Suprapubic skin (tissue), 4 donors: Measurements from ENCODE around the gene KCNG1. TPM values are rescaled to one million over a fixed set of nuclear protein-coding genes. Genes with fewer than 3 reads are reported as not detected.

ENCODE experiments used
- DNase-seq, 2 donors: peaks; one replicate each; pipeline ENCODE4 v3.0.0-alpha.2; 2019; ENCODE audit warnings: low spot score in 2 of 2
- H3K27ac ChIP-seq: fragments of 200-600 bp; sonication (generic); one replicate; pipeline ENCODE4 v1.5.1; 2019
- H3K27me3 ChIP-seq: fragments of 200-600 bp; sonication (generic); one replicate; pipeline ENCODE4 v1.5.1; 2019
- H3K36me3 ChIP-seq: fragments of 200-600 bp; sonication (generic); one replicate; pipeline ENCODE4 v1.5.1; 2019
- H3K4me1 ChIP-seq: fragments of 200-600 bp; sonication (generic); one replicate; pipeline ENCODE4 v1.5.1; 2019
- H3K4me3 ChIP-seq: fragments of 200-600 bp; sonication (generic); one replicate; pipeline ENCODE4 v1.5.1; 2019; ENCODE audit warnings: mild to moderate bottlenecking
- H3K9me3 ChIP-seq: fragments of 200-600 bp; sonication (generic); one replicate; pipeline ENCODE4 v1.5.1; 2019
- CTCF ChIP-seq, 2 donors: fragments of 200-600 bp in 1 of 2; fragments of 450-650 bp in 1 of 2; sonication (generic) in 1 of 2; IDR thresholded peaks; one replicate each; pipeline ENCODE4 v1.5.1; 2016 to 2019; ENCODE audit warnings: antibody characterized with exemption in 2 of 2, mild to moderate bottlenecking in 1 of 2, moderate library complexity in 1 of 2
- EP300 ChIP-seq: sonication (generic); formaldehyde crosslinking; IDR thresholded peaks from one replicate; pipeline ENCODE4 v1.6.1; 2017; ENCODE audit warnings: antibody characterized with exemption
- POLR2A ChIP-seq, 2 donors: fragments of 450-650 bp; IDR thresholded peaks; one replicate each; pipeline ENCODE4 v1.6.1; 2017; ENCODE audit warnings: antibody characterized with exemption in 2 of 2, mild to moderate bottlenecking in 2 of 2, moderate library complexity in 2 of 2
- POLR2AphosphoS5 ChIP-seq, 3 donors: sonication (generic); formaldehyde crosslinking; IDR thresholded peaks; one replicate each; pipeline ENCODE4 v1.6.1; 2017; ENCODE audit warnings: antibody characterized with exemption in 3 of 3
- WGBS: methylation state at CpG from one replicate; pipeline ENCODE4 v1.1.5; 2018; 5-methylcytosine and 5-hydroxymethylcytosine counted together
- total RNA-seq, 4 donors: library from RNA; depleted of rRNA; stranded (reverse); fragments of >200 nt; gene quantifications; one replicate each; pipeline ENCODE4 v1.1.0, GENCODE V29; 2016

Gene KCNG1
- total RNA-seq, 4 donors from 2014 or later: 0.26 to 1.2 (median 1.0) TPM

GRCh38 chr20:50995506-50995905 is 27.4 kb downstream of the KCNG1 start:
- TF ChIP-seq POLR2A (IDR thresholded peaks at IDR 0.05) (no peak), EP300 (no peak), POLR2AphosphoS5 (IDR thresholded peaks at IDR 0.05) (no peak), CTCF (IDR thresholded peaks at IDR 0.05) (no peak)
- no peak overlapping the region for H3K27ac ChIP-seq
- H3K36me3 ChIP-seq: no peaks in the 10 kb centered on the region
- WGBS: 85% methylated on average over 5 of the region's 5 CpGs
- no peaks in the 10 kb centered on the region for H3K4me1 ChIP-seq
- no peak overlapping the region for H3K4me3 ChIP-seq
- DNase-seq: no peak
- H3K27me3 ChIP-seq: peaks cover 3% of the 10 kb centered on the region
- H3K9me3 ChIP-seq: no peaks in the 10 kb centered on the region

GRCh38 chr20:50993876-50994275 is 29.0 kb downstream of the KCNG1 start:
- Histone ChIP-seq H3K4me3 (no peak overlapping the region), H3K36me3 (no peaks in the 10 kb centered on the region), H3K27ac (no peak overlapping the region), H3K9me3 (no peaks in the 10 kb centered on the region), H3K27me3 (peaks cover under 1% of the 10 kb centered on the region), H3K4me1 (no peaks in the 10 kb centered on the region)
- 52% methylated on average over 9 of the region's 9 CpGs for WGBS
- no peak for TF ChIP-seq CTCF (IDR thresholded peaks at IDR 0.05)
- no peak for TF ChIP-seq POLR2A (IDR thresholded peaks at IDR 0.05)
- DNase-seq: no peak

GRCh38 chr20:50992733-50993457 is 30.0 kb downstream of the KCNG1 start:
- no peaks in the 10 kb centered on the region for H3K4me1 ChIP-seq
- no peak for DNase-seq
- H3K9me3 ChIP-seq: no peaks in the 10 kb centered on the region
- WGBS: 37% methylated on average over 12 of the region's 13 CpGs
- no peak overlapping the region for H3K4me3 ChIP-seq
- no peaks in the 10 kb centered on the region for H3K27me3 ChIP-seq
- peak overlapping the region; percentile 26 for H3K27ac ChIP-seq
- no peak for TF ChIP-seq EP300
- peak; percentile 29 to 67 for TF ChIP-seq CTCF (IDR thresholded peaks at IDR 0.05)
- no peak for TF ChIP-seq POLR2A (IDR thresholded peaks at IDR 0.05)
- TF ChIP-seq POLR2AphosphoS5 (IDR thresholded peaks at IDR 0.05): no peak
- H3K36me3 ChIP-seq: no peaks in the 10 kb centered on the region

GRCh38 chr20:50992336-50992732 is 30.6 kb downstream of the KCNG1 start:
- Histone ChIP-seq H3K4me1 (no peaks in the 10 kb centered on the region), H3K27ac (peak overlapping the region; percentile 26), H3K27me3 (no peaks in the 10 kb centered on the region), H3K4me3 (no peak overlapping the region), H3K9me3 (no peaks in the 10 kb centered on the region), H3K36me3 (no peaks in the 10 kb centered on the region)
- 27% methylated on average over 4 of the region's 4 CpGs for WGBS
- DNase-seq: no peak
- TF ChIP-seq POLR2AphosphoS5 (IDR thresholded peaks at IDR 0.05) (no peak), EP300 (no peak), POLR2A (IDR thresholded peaks at IDR 0.05) (no peak), CTCF (IDR thresholded peaks at IDR 0.05) (no peak)

GRCh38 chr20:50991076-50991475 is 31.8 kb downstream of the KCNG1 start:
- no peaks in the 10 kb centered on the region for H3K4me1 ChIP-seq
- no peaks in the 10 kb centered on the region for H3K36me3 ChIP-seq
- DNase-seq: no peak
- no peak overlapping the region for H3K27ac ChIP-seq
- WGBS: 87% methylated on average over 3 of the region's 3 CpGs
- no peak for TF ChIP-seq CTCF (IDR thresholded peaks at IDR 0.05)
- TF ChIP-seq POLR2AphosphoS5 (IDR thresholded peaks at IDR 0.05): no peak
- TF ChIP-seq EP300: no peak
- no peak for TF ChIP-seq POLR2A (IDR thresholded peaks at IDR 0.05)
- H3K4me3 ChIP-seq: no peak overlapping the region
- H3K9me3 ChIP-seq: no peaks in the 10 kb centered on the region
- H3K27me3 ChIP-seq: no peaks in the 10 kb centered on the region
